Adrenal gland (tissue), 5 donors: Measurements from ENCODE around the gene CELF2.

Source experiments
- POLR2A ChIP-seq, 2 donors: fragments of 450-650 bp; IDR thresholded peaks; one replicate each; pipeline ENCODE4 v1.6.1; 2017; ENCODE audit warnings: antibody characterized with exemption in 2 of 2, mild to moderate bottlenecking in 2 of 2, moderate library complexity in 1 of 2
- TF ChIP-seq, protein P1 (sequence below), 6 experiments: fragments of 450-650 bp in 4 of 6; fragments of 200-600 bp in 2 of 6; sonication (generic) in 1 of 6; IDR thresholded peaks; 1 replicate in 5 of 6; 2 replicates in 1 of 6; pipeline versions ENCODE4 v1.5.1 to v1.8.0; 2016 to 2021; ENCODE audit warnings: antibody characterized with exemption in 6 of 6, mild to moderate bottlenecking in 2 of 6, moderate library complexity in 1 of 6
- donor health status: DM: no; HTN: no; CAD: no.

DNA sequence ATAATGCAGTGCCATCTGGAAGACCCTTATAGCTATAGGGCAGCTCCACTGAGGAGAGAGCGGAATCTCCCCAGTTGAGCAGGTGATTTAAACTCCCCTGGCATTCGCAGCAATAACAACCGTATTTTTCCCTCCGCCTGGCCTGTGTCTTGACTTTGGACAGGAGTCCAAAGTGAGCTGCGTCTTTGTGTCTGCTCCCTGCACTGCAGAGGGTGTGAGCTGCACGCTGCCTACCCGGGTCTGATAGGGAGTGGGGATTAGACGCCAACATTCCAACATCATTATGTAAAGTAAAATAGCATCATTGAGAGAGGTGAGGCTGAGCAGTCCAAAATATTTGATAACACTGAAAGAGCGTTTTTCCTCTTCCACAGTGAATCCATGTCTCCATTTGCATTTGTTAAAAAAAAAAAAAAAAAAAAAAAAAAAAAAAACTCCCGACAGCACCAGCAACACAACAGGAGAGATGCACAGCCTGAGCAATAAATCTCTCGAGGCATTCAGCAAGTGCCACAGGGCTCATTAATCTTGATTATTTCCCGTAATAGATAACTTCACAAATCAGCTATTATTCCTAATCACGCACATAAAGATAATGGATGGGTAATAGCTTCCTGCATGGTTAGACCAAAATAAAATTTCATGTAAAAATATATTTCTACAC lies 68.6 kb downstream of the CELF2 start:
- TF ChIP-seq, protein P1, sequence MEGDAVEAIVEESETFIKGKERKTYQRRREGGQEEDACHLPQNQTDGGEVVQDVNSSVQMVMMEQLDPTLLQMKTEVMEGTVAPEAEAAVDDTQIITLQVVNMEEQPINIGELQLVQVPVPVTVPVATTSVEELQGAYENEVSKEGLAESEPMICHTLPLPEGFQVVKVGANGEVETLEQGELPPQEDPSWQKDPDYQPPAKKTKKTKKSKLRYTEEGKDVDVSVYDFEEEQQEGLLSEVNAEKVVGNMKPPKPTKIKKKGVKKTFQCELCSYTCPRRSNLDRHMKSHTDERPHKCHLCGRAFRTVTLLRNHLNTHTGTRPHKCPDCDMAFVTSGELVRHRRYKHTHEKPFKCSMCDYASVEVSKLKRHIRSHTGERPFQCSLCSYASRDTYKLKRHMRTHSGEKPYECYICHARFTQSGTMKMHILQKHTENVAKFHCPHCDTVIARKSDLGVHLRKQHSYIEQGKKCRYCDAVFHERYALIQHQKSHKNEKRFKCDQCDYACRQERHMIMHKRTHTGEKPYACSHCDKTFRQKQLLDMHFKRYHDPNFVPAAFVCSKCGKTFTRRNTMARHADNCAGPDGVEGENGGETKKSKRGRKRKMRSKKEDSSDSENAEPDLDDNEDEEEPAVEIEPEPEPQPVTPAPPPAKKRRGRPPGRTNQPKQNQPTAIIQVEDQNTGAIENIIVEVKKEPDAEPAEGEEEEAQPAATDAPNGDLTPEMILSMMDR (IDR thresholded peaks at IDR 0.05) = no peak
- no peak for TF ChIP-seq POLR2A (IDR thresholded peaks at IDR 0.05)
